Cardiac fibroblast (primary cell): ENCODE measurements around the gene PKHD1.
"Not testable (repeated sequence)": the region's sequence is repeated elsewhere in the genome, so short reads cannot be mapped to it uniquely, and the experiment has no call there.

Source experiments
- DNase-seq, 2 donors: peaks; one replicate each; pipeline versions ENCODE4 v3.0.0 to v3.0.0-alpha.2; 2010; ENCODE audit warnings: low read depth in 2 of 2
- H3K4me3 ChIP-seq, 2 donors: replicated peaks in 1 of 2; 1 replicate in 1 of 2; 2 replicates in 1 of 2; pipeline ENCODE4 v1.5.1; 2011; ENCODE audit warnings: low read depth in 2 of 2, low read length in 2 of 2, mild to moderate bottlenecking in 2 of 2, moderate library complexity in 1 of 2
- CTCF ChIP-seq: IDR thresholded peaks from one replicate; pipeline ENCODE4 v1.5.1; 2011; ENCODE audit warnings: low read depth, mild to moderate bottlenecking, low read length, inconsistent platforms

Gene PKHD1

GRCh38 chr6:51857134-51857533, 230.3 kb downstream of the PKHD1 start:
- H3K4me3 ChIP-seq = no peak overlapping the region
- no peak for TF ChIP-seq CTCF
- DNase-seq = no peak

- H3K4me3 ChIP-seq = no peak overlapping the region
- no peak for DNase-seq
Measured at GRCh38 chr6:51856508-51856907, 230.9 kb downstream of the PKHD1 start.

GRCh38 chr6:51855310-51856082, 231.9 kb downstream of the PKHD1 start:
- H3K4me3 ChIP-seq = no peak overlapping the region
- peak; percentile 60 to 64 for DNase-seq
- peak; percentile 35 for TF ChIP-seq CTCF

More at GRCh38 chr6:51856508-51856907, 230.9 kb downstream of the PKHD1 start:
- no peak for TF ChIP-seq CTCF

- no peak for DNase-seq
- TF ChIP-seq CTCF = no peak
- H3K4me3 ChIP-seq = no peak overlapping the region
Measured at GRCh38 chr6:51854876-51855275, 232.5 kb downstream of the PKHD1 start.

GRCh38 chr6:51854347-51854746, 233.1 kb downstream of the PKHD1 start:
- TF ChIP-seq CTCF = no peak
- no peak for DNase-seq
- H3K4me3 ChIP-seq = no peak overlapping the region

GRCh38 chr6:51853109-51853508, 234.3 kb downstream of the PKHD1 start:
- DNase-seq, H3K4me3 ChIP-seq: not testable (repeated sequence)

- TF ChIP-seq CTCF = no peak
- no peak overlapping the region for H3K4me3 ChIP-seq
- no peak for DNase-seq
Measured at GRCh38 chr6:51846531-51846930, 240.9 kb downstream of the PKHD1 start.
